Neural progenitor cell (in vitro differentiated cells): ENCODE measurements around the gene ADORA1. TPM values are rescaled to one million over a fixed set of nuclear protein-coding genes. Genes with fewer than 3 reads are reported as not detected.
A peak's percentile ranks its signal among the peaks of the same experiment; 100 is the strongest.

Experiments
- DNase-seq: peaks from one replicate; pipeline ENCODE4 v3.0.0-alpha.2; 2016; ENCODE audit warnings: low spot score
- H2AFZ ChIP-seq: fragments of 200-600 bp; sonication (generic); replicated peaks from 2 replicates; pipeline ENCODE4 v1.6.1; 2016; ENCODE audit warnings: antibody characterized with exemption
- H3F3A ChIP-seq: fragments of 200-600 bp; sonication (generic); 2 replicates; pipeline ENCODE4 v1.6.1; 2016; ENCODE audit warnings: antibody characterized with exemption, low read depth
- H3K27ac ChIP-seq: fragments of 200-600 bp; sonication (generic); 2 replicates; pipeline ENCODE4 v1.5.1; 2016; ENCODE audit warnings: mild to moderate bottlenecking
- H3K27me3 ChIP-seq: fragments of 200-600 bp; sonication (generic); 2 replicates; pipeline ENCODE4 v1.6.1; 2016; ENCODE audit warnings: mild to moderate bottlenecking, moderate library complexity
- H3K36me3 ChIP-seq: fragments of 200-600 bp; sonication (generic); 2 replicates; pipeline ENCODE4 v1.5.1; 2016
- H3K4me1 ChIP-seq: fragments of 200-600 bp; sonication (generic); 2 replicates; pipeline ENCODE4 v1.6.1; 2016; ENCODE audit warnings: mixed run types
- H3K4me2 ChIP-seq: fragments of 200-600 bp; sonication (generic); 2 replicates; pipeline ENCODE4 v1.6.1; 2016
- H3K4me3 ChIP-seq: fragments of 200-600 bp; sonication (generic); 2 replicates; pipeline ENCODE4 v1.5.1; 2016
- H3K79me2 ChIP-seq: fragments of 200-600 bp; sonication (generic); 2 replicates; pipeline ENCODE4 v1.6.1; 2016; ENCODE audit warnings: low read depth
- H3K9ac ChIP-seq: fragments of 200-600 bp; sonication (generic); 2 replicates; pipeline ENCODE4 v1.6.1; 2016
- H3K9me3 ChIP-seq: fragments of 200-600 bp; sonication (generic); 2 replicates; pipeline ENCODE4 v1.5.1; 2016; ENCODE audit warnings: low read depth
- H4K20me1 ChIP-seq: fragments of 200-600 bp; sonication (generic); 2 replicates; pipeline ENCODE4 v1.6.1; 2016; ENCODE audit warnings: low read depth
- H3K27ac Mint-ChIP-seq: 3 replicates; pipeline ENCODE4 v1.8.0; 2021; ENCODE audit warnings: mixed read lengths
- H3K27me3 Mint-ChIP-seq: 2 replicates; pipeline ENCODE4 v1.8.0; 2022; ENCODE audit warnings: low read depth, mild to moderate bottlenecking, inconsistent platforms, moderate library complexity, mixed read lengths; ENCODE audit not compliant: insufficient read depth
- H3K36me3 Mint-ChIP-seq: 3 replicates; pipeline ENCODE4 v1.8.0; 2021; ENCODE audit warnings: mixed read lengths
- H3K4me1 Mint-ChIP-seq: 3 replicates; pipeline ENCODE4 v1.8.0; 2021; ENCODE audit warnings: mixed read lengths
- H3K4me3 Mint-ChIP-seq: 3 replicates; pipeline ENCODE4 v1.8.0; 2021; ENCODE audit warnings: mild to moderate bottlenecking, moderate library complexity, mixed read lengths
- H3K9me3 Mint-ChIP-seq: 3 replicates; pipeline ENCODE4 v1.8.0; 2020; ENCODE audit warnings: mixed read lengths
- CTCF ChIP-seq: fragments of 200-600 bp; sonication (generic); IDR thresholded peaks from 2 replicates; pipeline ENCODE4 v1.5.1; 2017; ENCODE audit warnings: antibody characterized with exemption, mild to moderate bottlenecking
- EZH2 ChIP-seq: fragments of 200-600 bp; sonication (generic); IDR thresholded peaks from 2 replicates; pipeline ENCODE4 v1.6.1; 2017; ENCODE audit warnings: antibody characterized with exemption, mild to moderate bottlenecking, moderate library complexity
- EZH2phosphoT487 ChIP-seq: fragments of 200-600 bp; sonication (generic); IDR thresholded peaks from 2 replicates; pipeline ENCODE4 v1.6.1; 2017; ENCODE audit warnings: antibody characterized with exemption
- total RNA-seq: library from RNA; depleted of rRNA; stranded (reverse); fragments of >200 nt; gene quantifications from 2 replicates; pipeline ENCODE4 v1.2.3, GENCODE V29; 2015; ENCODE audit warnings: low replicate concordance

Gene ADORA1
- total RNA-seq, 1 donor from 2014 or later = 1.1 TPM

- H3K36me3 ChIP-seq = no peaks in the 10 kb centered on the region
- H3K4me2 ChIP-seq = no peak overlapping the region
- Mint-ChIP-seq H3K27ac (no peak overlapping the region), H3K4me1 (peaks cover 30% of the 10 kb centered on the region), H3K36me3 (no peaks in the 10 kb centered on the region), H3K27me3 (peaks cover 6% of the 10 kb centered on the region), H3K4me3 (no peak overlapping the region), H3K9me3 (peaks cover 8% of the 10 kb centered on the region)
- H3F3A ChIP-seq = no peaks in the 10 kb centered on the region
- TF ChIP-seq EZH2phosphoT487 (no peak), EZH2 (no peak), CTCF (no peak)
- H4K20me1 ChIP-seq = no peaks in the 10 kb centered on the region
- H3K27ac ChIP-seq = no peak overlapping the region
- no peak overlapping the region for H3K9ac ChIP-seq
- no peak overlapping the region for H3K4me3 ChIP-seq
- peaks cover 16% of the 10 kb centered on the region for H3K4me1 ChIP-seq
- DNase-seq = no peak
- H3K79me2 ChIP-seq = no peaks in the 10 kb centered on the region
- no peaks in the 10 kb centered on the region for H3K9me3 ChIP-seq
- no peaks in the 10 kb centered on the region for H3K27me3 ChIP-seq
- H2AFZ ChIP-seq = no peak overlapping the region
These were observed 38.4 kb upstream of the ADORA1 start for GRCh38 chr1:203089001-203089650.

GRCh38 chr1:203089651-203090045 is 37.9 kb upstream of the ADORA1 start:
- no peaks in the 10 kb centered on the region for H3K79me2 ChIP-seq
- H3K9ac ChIP-seq = no peak overlapping the region
- Mint-ChIP-seq H3K27me3 (peaks cover 6% of the 10 kb centered on the region), H3K36me3 (no peaks in the 10 kb centered on the region), H3K27ac (no peak overlapping the region), H3K9me3 (peaks cover 13% of the 10 kb centered on the region), H3K4me1 (peaks cover 30% of the 10 kb centered on the region), H3K4me3 (no peak overlapping the region)
- no peak overlapping the region for H3K4me3 ChIP-seq
- H3K4me2 ChIP-seq = peak overlapping the region; percentile 52
- no peaks in the 10 kb centered on the region for H3K27me3 ChIP-seq
- H3K36me3 ChIP-seq = no peaks in the 10 kb centered on the region
- no peaks in the 10 kb centered on the region for H4K20me1 ChIP-seq
- H3K27ac ChIP-seq = no peak overlapping the region
- no peak overlapping the region for H2AFZ ChIP-seq
- peaks cover 16% of the 10 kb centered on the region for H3K4me1 ChIP-seq
- no peaks in the 10 kb centered on the region for H3F3A ChIP-seq
- TF ChIP-seq EZH2 (no peak), CTCF (peak; percentile 17)
- H3K9me3 ChIP-seq = peaks cover 4% of the 10 kb centered on the region
- peak; percentile 45 for DNase-seq

- Mint-ChIP-seq H3K27ac (no peak overlapping the region), H3K36me3 (no peaks in the 10 kb centered on the region), H3K4me1 (peaks cover 25% of the 10 kb centered on the region), H3K4me3 (no peak overlapping the region), H3K27me3 (peaks cover 6% of the 10 kb centered on the region), H3K9me3 (peaks cover 20% of the 10 kb centered on the region)
- no peaks in the 10 kb centered on the region for H3K27me3 ChIP-seq
- no peaks in the 10 kb centered on the region for H3K36me3 ChIP-seq
- no peak for DNase-seq
- peaks cover 14% of the 10 kb centered on the region for H3K9me3 ChIP-seq
- no peak overlapping the region for H2AFZ ChIP-seq
- H3K4me3 ChIP-seq = no peak overlapping the region
- no peak overlapping the region for H3K9ac ChIP-seq
- no peaks in the 10 kb centered on the region for H4K20me1 ChIP-seq
- peaks cover 5% of the 10 kb centered on the region for H3F3A ChIP-seq
- H3K79me2 ChIP-seq = no peaks in the 10 kb centered on the region
- no peak overlapping the region for H3K27ac ChIP-seq
- H3K4me2 ChIP-seq = no peak overlapping the region
- H3K4me1 ChIP-seq = peaks cover 16% of the 10 kb centered on the region
- TF ChIP-seq CTCF = no peak
- TF ChIP-seq EZH2 = no peak
- no peak for TF ChIP-seq EZH2phosphoT487
These were observed 36.9 kb upstream of the ADORA1 start for GRCh38 chr1:203090421-203091198.
